HG03460 (cell line): ENCODE data around the gene ARHGAP24.
A peak's percentile ranks its signal among the peaks of the same experiment; 100 is the strongest.
"Not testable (repeated sequence)": the region's sequence is repeated elsewhere in the genome, so short reads cannot be mapped to it uniquely, and the experiment has no call there.

ENCODE experiments used
- ATAC-seq: cut with Tn5 transposase; IDR thresholded peaks from one replicate; pipeline ENCODE4 v1.9.1; 2021; ENCODE audit not compliant: unreplicated experiment

ARHGAP24 gene

GRCh38 chr4:85994576-85994975 lies 519.6 kb downstream of the ARHGAP24 start:
- ATAC-seq: no peak

GRCh38 chr4:85995361-85995760 lies 520.4 kb downstream of the ARHGAP24 start:
- ATAC-seq: no peak

- ATAC-seq: no peak
These were observed 526.6 kb downstream of the ARHGAP24 start for GRCh38 chr4:86001591-86001990.

GRCh38 chr4:86004030-86004429 lies 529.1 kb downstream of the ARHGAP24 start:
- no peak for ATAC-seq

- no peak for ATAC-seq
These were observed 531.1 kb downstream of the ARHGAP24 start for GRCh38 chr4:86006057-86006456.

GRCh38 chr4:86007042-86007441 lies 532.1 kb downstream of the ARHGAP24 start:
- no peak for ATAC-seq

- ATAC-seq: no peak
These were observed 536.2 kb downstream of the ARHGAP24 start for GRCh38 chr4:86011117-86011516.

- ATAC-seq: no peak
These were observed 538.7 kb downstream of the ARHGAP24 start for GRCh38 chr4:86013621-86014020.

GRCh38 chr4:86014599-86014998 lies 539.6 kb downstream of the ARHGAP24 start:
- peak; percentile 97 for ATAC-seq

GRCh38 chr4:86015412-86016350 lies 540.7 kb downstream of the ARHGAP24 start:
- no peak for ATAC-seq

GRCh38 chr4:86019362-86019761 lies 544.4 kb downstream of the ARHGAP24 start:
- ATAC-seq: no peak

- no peak for ATAC-seq
These were observed 545.0 kb downstream of the ARHGAP24 start for GRCh38 chr4:86019906-86020305.

- ATAC-seq: not testable (repeated sequence)
These were observed 546.7 kb downstream of the ARHGAP24 start for GRCh38 chr4:86021671-86022070.

- no peak for ATAC-seq
These were observed 551.8 kb downstream of the ARHGAP24 start for GRCh38 chr4:86026720-86027119.

- ATAC-seq: no peak
These were observed 557.0 kb downstream of the ARHGAP24 start for GRCh38 chr4:86031927-86032326.

GRCh38 chr4:86032476-86033022 lies 557.6 kb downstream of the ARHGAP24 start:
- no peak for ATAC-seq

GRCh38 chr4:86033171-86033570 lies 558.2 kb downstream of the ARHGAP24 start:
- no peak for ATAC-seq

GRCh38 chr4:86034616-86035015 lies 559.7 kb downstream of the ARHGAP24 start:
- ATAC-seq: no peak

GRCh38 chr4:86035688-86036087 lies 560.7 kb downstream of the ARHGAP24 start:
- ATAC-seq: no peak

- no peak for ATAC-seq
These were observed 561.8 kb downstream of the ARHGAP24 start for GRCh38 chr4:86036736-86037135.

GRCh38 chr4:86038037-86038436 lies 563.1 kb downstream of the ARHGAP24 start:
- ATAC-seq: no peak
